Immature natural killer cell (primary cell): ENCODE data around the gene WNT8A. TPM values are rescaled to one million over a fixed set of nuclear protein-coding genes. Genes with fewer than 3 reads are reported as not detected.
"Not testable (repeated sequence)": the region's sequence is repeated elsewhere in the genome, so short reads cannot be mapped to it uniquely, and the experiment has no call there.

Experiments
- DNase-seq, 3 donors: peaks; one replicate each; pipeline ENCODE4 v3.0.0; 2022; ENCODE audit warnings: mixed read lengths in 1 of 3
- H3K27ac Mint-ChIP-seq, 6 donors: one replicate each; pipeline ENCODE4 v1.8.0; 2020; ENCODE audit warnings: mixed read lengths in 6 of 6, mild to moderate bottlenecking in 5 of 6, inconsistent platforms in 4 of 6, moderate library complexity in 3 of 6
- H3K27me3 Mint-ChIP-seq, 3 donors: one replicate each; pipeline ENCODE4 v1.8.0; 2020 to 2021; ENCODE audit warnings: low read depth in 3 of 3, mild to moderate bottlenecking in 3 of 3, mixed read lengths in 3 of 3, moderate library complexity in 3 of 3, inconsistent platforms in 1 of 3
- H3K36me3 Mint-ChIP-seq, 3 donors: one replicate each; pipeline ENCODE4 v1.8.0; 2020; ENCODE audit warnings: mixed read lengths in 3 of 3, inconsistent platforms in 2 of 3, mild to moderate bottlenecking in 2 of 3
- H3K4me1 Mint-ChIP-seq, 2 donors: one replicate each; pipeline ENCODE4 v1.8.0; 2020; ENCODE audit warnings: inconsistent platforms in 2 of 2, mild to moderate bottlenecking in 2 of 2, mixed read lengths in 2 of 2, moderate library complexity in 1 of 2
- H3K4me3 Mint-ChIP-seq, 5 donors: one replicate each; pipeline ENCODE4 v1.8.0; 2020; ENCODE audit warnings: mild to moderate bottlenecking in 5 of 5, mixed read lengths in 5 of 5, inconsistent platforms in 3 of 5, moderate library complexity in 3 of 5
- H3K9me3 Mint-ChIP-seq, 6 donors: one replicate each; pipeline ENCODE4 v1.8.0; 2020; ENCODE audit warnings: mild to moderate bottlenecking in 6 of 6, mixed read lengths in 6 of 6, inconsistent platforms in 4 of 6, moderate library complexity in 3 of 6
- polyA plus RNA-seq, 3 donors: library from polyadenylated mRNA; unstranded; fragments of 300-500 nt; fragmentation: Illumina TruSeq; gene quantifications; one replicate each; pipeline ENCODE4 v1.2.3, GENCODE V29; 2021

Gene WNT8A
- polyA plus RNA-seq, 3 donors from 2014 or later: not detected

- peaks cover 0 to 2% (median 2%) of the 10 kb centered on the region in 3 donors for H3K27me3 Mint-ChIP-seq
- H3K9me3 Mint-ChIP-seq: no peaks in the 10 kb centered on the region
- no peak overlapping the region for H3K4me3 Mint-ChIP-seq
- no peak for DNase-seq
- H3K27ac Mint-ChIP-seq: no peak overlapping the region
- H3K36me3 Mint-ChIP-seq: no peaks in the 10 kb centered on the region
- peaks cover 0 to 1% of the 10 kb centered on the region in 2 donors for H3K4me1 Mint-ChIP-seq
These were observed 15.9 kb upstream of the WNT8A start for GRCh38 chr5:138067945-138068344.

DNA sequence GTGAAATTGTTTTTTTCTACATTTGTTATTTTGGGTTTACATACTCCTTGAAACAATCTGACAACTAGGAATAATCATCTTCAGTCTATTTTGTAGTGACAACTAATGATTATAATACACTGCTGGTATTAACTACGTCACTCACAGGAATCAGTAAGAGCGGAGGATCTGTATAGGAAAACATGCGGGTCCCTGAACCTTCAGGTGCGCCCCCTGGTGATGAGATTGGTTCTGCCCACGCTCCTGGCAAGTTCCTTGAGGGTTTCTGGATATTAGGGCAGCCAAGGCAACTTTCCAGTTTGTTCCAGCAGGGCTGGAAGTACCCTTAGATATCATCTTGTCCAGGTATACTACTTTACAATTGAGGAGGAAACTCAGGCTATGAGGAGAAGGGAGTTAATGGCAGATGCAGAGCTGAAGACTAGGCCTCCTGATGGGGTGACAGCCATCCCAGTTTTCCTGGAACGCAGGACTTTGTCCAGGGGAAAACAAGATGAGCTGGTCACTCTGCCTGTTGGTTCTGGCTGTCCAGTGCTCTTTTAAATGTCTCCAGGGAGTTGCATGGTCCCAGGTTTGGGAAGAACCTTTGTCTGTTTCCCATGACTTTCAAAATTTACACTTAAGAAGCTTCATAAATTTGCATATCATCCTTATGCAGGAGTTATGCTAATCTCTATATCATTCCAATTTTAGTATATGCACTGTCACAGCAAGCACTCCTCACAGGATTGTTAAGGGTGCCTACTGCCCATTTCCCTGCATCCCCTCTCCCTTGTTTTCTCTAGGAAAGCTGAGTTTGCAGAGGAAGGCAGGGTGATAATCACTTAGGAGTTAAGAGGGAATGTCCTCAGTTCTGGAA, 14.9 kb upstream of the WNT8A start:
- Mint-ChIP-seq H3K4me1 (peaks cover 0 to 1% of the 10 kb centered on the region in 2 donors), H3K9me3 (no peaks in the 10 kb centered on the region), H3K27me3 (peaks cover 0 to 2% (median 2%) of the 10 kb centered on the region in 3 donors), H3K27ac (no peak overlapping the region), H3K4me3 (no peak overlapping the region), H3K36me3 (no peaks in the 10 kb centered on the region)
- DNase-seq: peak; percentile 38 to 50 (median 43)

DNA sequence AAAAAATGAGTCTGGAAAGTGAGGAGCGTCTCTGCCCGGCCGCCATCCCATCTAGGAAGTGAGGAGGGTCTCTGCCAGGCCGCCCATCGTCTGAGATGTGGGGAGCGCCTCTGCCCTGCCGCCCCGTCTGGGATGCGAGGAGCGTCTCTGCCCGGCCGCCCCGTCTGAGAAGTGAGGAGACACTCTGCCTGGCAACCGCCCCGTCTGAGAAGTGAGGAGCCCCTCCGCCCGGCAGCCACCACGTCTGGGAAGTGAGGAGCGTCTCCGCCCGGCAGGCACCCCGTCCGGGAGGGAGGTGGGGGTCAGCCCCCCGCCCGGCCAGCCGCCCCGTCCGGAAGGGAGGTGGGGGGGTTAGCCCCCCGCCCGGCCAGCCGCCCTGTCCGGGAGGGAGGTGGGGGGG, 13.8 kb upstream of the WNT8A start:
- not testable (repeated sequence) for H3K36me3 Mint-ChIP-seq, H3K27ac Mint-ChIP-seq, H3K9me3 Mint-ChIP-seq, H3K4me3 Mint-ChIP-seq, DNase-seq, H3K27me3 Mint-ChIP-seq, H3K4me1 Mint-ChIP-seq

DNA sequence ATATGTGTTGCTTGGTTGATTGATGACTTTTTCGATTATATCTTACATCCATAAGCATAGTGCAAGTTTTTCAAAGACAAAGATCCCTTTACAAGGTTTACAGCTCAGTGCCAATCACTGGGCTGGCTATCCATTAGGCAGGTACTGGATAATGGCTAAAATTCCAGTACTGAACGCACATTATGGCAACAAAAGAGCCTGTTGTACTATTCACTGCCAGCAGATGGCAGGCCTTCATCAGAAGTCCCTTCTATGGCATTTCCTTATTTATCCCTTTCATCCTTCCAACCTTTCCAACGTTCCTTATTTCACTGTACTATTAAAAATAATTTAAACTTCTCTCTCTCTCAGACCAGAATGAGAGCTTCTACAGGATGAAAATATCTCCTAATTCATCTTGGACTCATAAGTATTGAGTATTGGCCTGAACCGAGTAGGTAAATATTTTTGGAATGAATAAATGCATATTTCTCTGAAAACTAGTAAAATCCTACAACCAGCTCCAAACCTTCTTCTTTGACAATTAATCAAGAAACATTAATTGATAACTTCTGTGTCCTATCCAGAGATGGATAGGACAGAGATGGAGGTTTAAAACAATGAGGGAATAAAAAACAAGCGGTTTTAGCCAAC, 6.7 kb upstream of the WNT8A start:
- peaks cover 0 to 2% (median 2%) of the 10 kb centered on the region in 3 donors for H3K27me3 Mint-ChIP-seq
- H3K9me3 Mint-ChIP-seq: no peaks in the 10 kb centered on the region
- H3K36me3 Mint-ChIP-seq: no peaks in the 10 kb centered on the region
- no peak overlapping the region for H3K4me3 Mint-ChIP-seq
- no peaks in the 10 kb centered on the region for H3K4me1 Mint-ChIP-seq
- DNase-seq: peak; percentile 6 to 22 (median 9)
- no peak overlapping the region for H3K27ac Mint-ChIP-seq

DNA sequence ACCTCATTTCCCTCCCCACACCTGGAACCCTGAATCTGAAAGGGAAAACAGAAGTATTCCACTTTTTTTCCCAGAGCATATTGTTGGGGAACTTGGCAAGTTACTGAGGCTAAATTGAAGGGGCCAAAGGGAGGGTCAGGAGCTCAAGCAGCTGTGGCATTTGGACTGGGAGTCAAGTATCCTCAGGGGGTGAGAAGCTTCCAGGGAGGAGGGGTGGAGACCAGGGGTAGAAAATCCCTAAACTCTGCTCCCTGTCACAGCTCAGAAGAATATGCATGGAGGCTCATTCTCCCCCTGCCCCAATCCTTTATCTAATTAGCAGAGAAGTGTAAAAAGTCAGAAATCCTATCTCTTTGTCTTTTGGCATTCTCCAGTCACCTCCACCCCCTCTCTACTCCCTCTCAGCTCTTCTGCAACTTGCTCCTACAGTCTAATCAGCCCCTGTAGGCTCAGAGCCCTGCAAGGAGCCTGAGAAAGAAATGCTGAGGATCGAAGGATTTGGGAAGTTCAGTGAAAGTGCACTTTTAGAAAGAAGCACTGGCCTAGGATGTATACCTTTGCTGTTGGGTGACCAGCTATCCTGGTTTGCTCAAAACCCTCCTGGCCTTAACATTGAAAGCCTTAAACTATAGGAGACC, 5.7 kb upstream of the WNT8A start:
- no peak for DNase-seq
- H3K9me3 Mint-ChIP-seq: no peaks in the 10 kb centered on the region
- no peaks in the 10 kb centered on the region for H3K36me3 Mint-ChIP-seq
- no peaks in the 10 kb centered on the region for H3K4me1 Mint-ChIP-seq
- H3K4me3 Mint-ChIP-seq: no peak overlapping the region
- no peak overlapping the region for H3K27ac Mint-ChIP-seq
- peaks cover 0 to 2% (median 2%) of the 10 kb centered on the region in 3 donors for H3K27me3 Mint-ChIP-seq

DNA sequence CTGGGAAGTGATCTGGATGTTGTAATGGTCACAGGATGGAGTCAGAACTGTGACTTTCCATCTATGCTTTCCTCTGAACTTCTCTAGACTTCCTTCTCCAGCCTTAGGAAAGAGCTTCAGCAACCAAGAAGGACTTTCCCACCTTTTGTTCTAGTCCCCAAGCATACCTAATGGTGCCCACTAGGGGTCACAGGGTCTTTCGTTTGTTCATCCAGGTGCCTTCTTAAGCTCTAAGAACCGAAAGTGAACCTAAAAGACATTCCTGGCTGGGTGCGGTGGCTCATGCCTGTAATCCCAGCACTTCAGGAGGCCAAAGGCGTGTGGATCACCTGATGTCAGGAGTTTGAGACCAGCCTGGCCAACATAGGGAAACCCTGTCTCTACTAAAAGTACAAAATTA, 1.8 kb upstream of the WNT8A start:
- Mint-ChIP-seq H3K27ac (no peak overlapping the region), H3K4me3 (no peak overlapping the region), H3K9me3 (no peaks in the 10 kb centered on the region), H3K4me1 (no peaks in the 10 kb centered on the region), H3K36me3 (no peaks in the 10 kb centered on the region), H3K27me3 (peaks cover 0 to 4% (median 0%) of the 10 kb centered on the region in 3 donors)
- no peak for DNase-seq

DNA sequence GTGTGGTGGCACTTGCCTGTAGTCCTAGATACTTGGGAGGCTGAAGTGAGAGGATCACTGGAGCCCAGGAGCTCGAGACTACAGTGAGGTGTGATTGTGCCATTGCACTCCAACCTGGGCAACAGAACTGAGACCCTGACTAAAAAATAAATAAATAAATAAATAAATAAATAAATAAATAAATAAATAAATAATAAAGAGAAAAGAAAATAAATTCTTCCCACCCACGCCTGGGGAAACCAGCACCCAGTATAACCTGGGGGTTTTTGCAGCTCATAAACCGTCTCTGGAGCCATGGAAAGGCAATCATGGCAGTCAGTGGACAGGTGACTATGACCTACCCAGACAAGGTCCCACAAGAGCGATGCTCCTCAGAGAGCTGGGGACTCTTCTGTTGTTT, 7.9 kb downstream of the WNT8A start:
- Mint-ChIP-seq H3K4me1 (no peaks in the 10 kb centered on the region), H3K27me3 (peaks cover 2 to 4% (median 3%) of the 10 kb centered on the region in 3 donors), H3K27ac (no peak overlapping the region), H3K4me3 (no peak overlapping the region), H3K9me3 (no peaks in the 10 kb centered on the region), H3K36me3 (no peaks in the 10 kb centered on the region)
- no peak for DNase-seq

DNA sequence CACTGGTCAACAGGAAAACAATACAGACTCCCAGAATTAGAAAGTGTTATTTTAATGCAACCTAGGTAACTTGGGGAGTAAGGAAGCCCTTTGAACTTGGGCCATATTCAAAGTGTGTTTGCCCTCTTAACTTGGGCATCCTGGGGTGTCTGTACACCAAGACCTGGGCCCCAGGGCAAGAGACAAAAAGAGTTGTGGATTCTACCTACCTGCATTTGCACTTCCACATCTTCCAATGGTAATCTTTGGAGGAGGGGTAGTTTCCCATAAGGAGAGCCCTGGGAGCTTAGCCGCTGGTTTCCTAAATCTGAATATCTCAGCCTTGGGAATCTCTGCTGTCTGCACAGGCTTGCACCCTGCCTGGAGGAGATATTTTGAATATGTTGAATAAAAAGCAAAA, 8.5 kb downstream of the WNT8A start:
- H3K27ac Mint-ChIP-seq: no peak overlapping the region
- peaks cover 2 to 4% (median 3%) of the 10 kb centered on the region in 3 donors for H3K27me3 Mint-ChIP-seq
- DNase-seq: no peak
- no peaks in the 10 kb centered on the region for H3K4me1 Mint-ChIP-seq
- H3K4me3 Mint-ChIP-seq: no peak overlapping the region
- H3K36me3 Mint-ChIP-seq: no peaks in the 10 kb centered on the region
- H3K9me3 Mint-ChIP-seq: no peaks in the 10 kb centered on the region

GRCh38 chr5:138093036-138093435, 9.2 kb downstream of the WNT8A start:
- Mint-ChIP-seq H3K9me3 (no peaks in the 10 kb centered on the region), H3K27ac (no peak overlapping the region), H3K4me3 (no peak overlapping the region), H3K4me1 (no peaks in the 10 kb centered on the region), H3K36me3 (no peaks in the 10 kb centered on the region), H3K27me3 (peaks cover 2 to 5% (median 3%) of the 10 kb centered on the region in 3 donors)
- no peak for DNase-seq

- H3K27ac Mint-ChIP-seq: no peak overlapping the region
- H3K27me3 Mint-ChIP-seq: peaks cover 6 to 9% (median 7%) of the 10 kb centered on the region in 3 donors
- H3K4me1 Mint-ChIP-seq: no peaks in the 10 kb centered on the region
- DNase-seq: no peak
- H3K9me3 Mint-ChIP-seq: no peaks in the 10 kb centered on the region
- no peak overlapping the region for H3K4me3 Mint-ChIP-seq
- no peaks in the 10 kb centered on the region for H3K36me3 Mint-ChIP-seq
These were observed 11.5 kb downstream of the WNT8A start for GRCh38 chr5:138095100-138095907.

GRCh38 chr5:138096363-138096762, 12.5 kb downstream of the WNT8A start:
- Mint-ChIP-seq H3K4me1 (no peaks in the 10 kb centered on the region), H3K27ac (no peak overlapping the region), H3K27me3 (peaks cover 6 to 12% (median 7%) of the 10 kb centered on the region in 3 donors), H3K9me3 (no peaks in the 10 kb centered on the region), H3K4me3 (no peak overlapping the region), H3K36me3 (no peaks in the 10 kb centered on the region)
- DNase-seq: no peak

DNA sequence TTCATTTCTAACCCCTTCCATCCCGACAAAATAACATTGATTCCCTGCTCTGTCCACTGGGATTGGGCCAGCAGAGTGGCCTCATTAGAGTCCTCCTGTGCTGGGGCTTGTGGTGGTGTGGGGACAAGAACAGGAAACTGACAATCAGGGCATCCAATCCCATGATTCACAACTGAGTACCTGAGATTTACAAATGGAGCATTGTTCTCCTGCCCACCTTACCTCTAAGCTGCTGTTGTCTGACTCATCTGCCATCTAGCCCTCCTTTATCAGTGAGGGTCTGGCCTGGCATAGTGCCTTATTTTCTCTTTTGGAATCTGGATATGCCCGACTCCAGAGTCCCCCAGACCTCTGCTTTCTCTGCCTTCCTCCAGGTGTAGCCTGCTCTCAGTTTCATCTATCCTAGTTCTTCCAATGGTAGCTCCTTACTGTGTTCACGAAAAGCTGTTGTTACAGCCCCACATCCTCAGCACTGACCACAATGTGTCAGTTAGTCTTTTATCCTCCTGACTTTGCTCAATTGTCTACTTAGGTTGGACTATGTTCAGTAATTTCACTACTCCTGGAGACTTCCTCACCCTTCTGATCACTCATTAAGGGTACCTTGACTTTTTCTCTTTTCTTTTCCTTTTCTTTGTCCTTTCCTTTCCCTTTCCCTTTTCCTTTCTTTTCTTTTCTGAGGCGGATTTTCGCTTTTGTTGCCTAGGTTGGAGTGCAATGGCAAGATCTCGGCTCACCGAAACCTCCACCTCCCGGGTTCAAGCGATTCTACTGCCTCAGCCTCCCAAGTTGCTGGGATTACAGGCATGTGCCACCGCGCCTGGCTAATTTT, 13.4 kb downstream of the WNT8A start:
- H3K27ac Mint-ChIP-seq: no peak overlapping the region
- H3K27me3 Mint-ChIP-seq: peaks cover 6 to 14% (median 7%) of the 10 kb centered on the region in 3 donors
- H3K9me3 Mint-ChIP-seq: no peaks in the 10 kb centered on the region
- H3K4me1 Mint-ChIP-seq: no peaks in the 10 kb centered on the region
- H3K36me3 Mint-ChIP-seq: no peaks in the 10 kb centered on the region
- DNase-seq: no peak
- H3K4me3 Mint-ChIP-seq: no peak overlapping the region
